Activated naive CD4-positive, alpha-beta T cell treated with Interleukin-2 at 50 U/mL for 16 hours (primary cell): ENCODE results near the gene MMP17.

ENCODE experiments used
- DNase-seq: peaks from one replicate; pipeline ENCODE4 v3.0.0-alpha.2; 2020

MMP17 gene

DNA sequence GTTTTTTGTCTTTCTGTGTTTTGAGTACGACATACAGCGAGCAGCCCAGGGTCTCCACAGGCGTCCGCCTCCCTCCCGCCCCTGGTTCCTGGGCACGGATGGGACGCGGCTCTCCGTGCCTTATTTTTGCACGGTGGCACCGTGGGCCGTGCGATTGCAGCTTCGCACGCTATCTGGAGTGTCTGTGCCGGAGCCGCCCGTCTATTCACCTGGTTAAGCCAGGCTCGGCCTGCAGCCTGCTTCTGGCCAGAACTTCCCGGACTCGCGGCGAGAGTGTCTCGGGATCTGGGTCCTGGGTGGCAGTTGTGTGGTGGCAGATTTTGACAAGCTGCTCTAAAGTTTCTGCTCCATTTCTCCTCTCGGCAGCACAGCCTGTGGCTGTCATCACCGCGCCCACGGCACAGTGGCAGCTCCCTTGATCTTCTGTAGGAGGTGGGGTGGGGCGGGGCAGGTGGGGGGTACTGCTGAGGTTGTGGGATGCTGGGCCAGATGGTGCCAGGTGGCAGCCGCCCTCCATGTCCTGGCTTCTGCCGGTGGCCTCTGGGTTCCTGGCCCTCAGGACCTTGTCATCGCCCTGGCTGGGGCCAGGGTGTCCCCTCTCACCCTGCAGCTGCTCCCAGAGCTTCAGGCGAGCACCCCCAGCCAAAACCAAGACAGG is 2.9 kb downstream of the MMP17 start:
- peak; percentile 43 for DNase-seq

- no peak for DNase-seq
Observed at GRCh38 chr12:131831635-131832041, 3.4 kb downstream of the MMP17 start.

DNA sequence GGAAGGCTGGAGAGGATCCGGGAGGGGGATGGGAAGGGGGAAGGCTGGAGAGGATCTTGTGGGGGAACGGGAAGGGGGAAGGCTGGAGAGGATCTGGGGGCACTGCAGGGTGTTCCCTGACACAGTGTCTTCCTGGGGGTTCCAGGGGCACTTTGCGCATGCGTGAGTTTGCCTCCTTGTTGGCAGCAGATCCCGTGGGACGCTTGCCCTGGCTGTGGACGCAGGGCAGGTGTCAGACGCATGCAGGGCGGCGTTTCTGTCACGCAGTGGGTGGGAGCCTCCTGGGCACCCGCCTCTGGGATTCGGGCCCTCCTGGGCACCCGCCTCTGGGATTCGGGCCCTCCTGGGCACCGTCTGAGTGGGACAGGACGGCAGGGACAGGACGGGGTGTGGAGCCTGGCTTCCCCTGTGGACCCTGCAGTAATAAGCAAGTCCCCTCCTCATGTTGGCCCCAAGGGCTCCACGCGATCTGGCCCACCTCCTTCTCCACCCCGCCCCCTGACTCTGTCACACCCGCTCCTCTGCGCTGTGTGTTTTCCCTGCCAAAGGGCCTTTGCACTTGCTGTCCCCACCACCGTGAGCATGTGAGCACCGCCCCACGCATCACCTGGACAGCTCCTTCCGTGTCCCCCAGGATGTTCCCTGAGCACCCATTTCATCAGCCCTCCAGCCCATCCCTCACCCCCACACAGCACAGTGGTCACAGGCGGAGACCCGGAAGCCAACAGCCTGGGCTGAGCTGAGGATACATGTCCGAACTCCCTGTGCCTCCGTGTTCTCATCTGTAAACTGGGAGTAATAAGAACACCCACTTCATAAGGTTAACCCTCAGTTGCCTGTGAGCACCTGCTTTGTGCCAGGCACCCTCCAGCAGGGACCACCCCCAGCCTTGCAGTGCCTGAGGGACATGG is 4.4 kb downstream of the MMP17 start:
- no peak for DNase-seq

DNA sequence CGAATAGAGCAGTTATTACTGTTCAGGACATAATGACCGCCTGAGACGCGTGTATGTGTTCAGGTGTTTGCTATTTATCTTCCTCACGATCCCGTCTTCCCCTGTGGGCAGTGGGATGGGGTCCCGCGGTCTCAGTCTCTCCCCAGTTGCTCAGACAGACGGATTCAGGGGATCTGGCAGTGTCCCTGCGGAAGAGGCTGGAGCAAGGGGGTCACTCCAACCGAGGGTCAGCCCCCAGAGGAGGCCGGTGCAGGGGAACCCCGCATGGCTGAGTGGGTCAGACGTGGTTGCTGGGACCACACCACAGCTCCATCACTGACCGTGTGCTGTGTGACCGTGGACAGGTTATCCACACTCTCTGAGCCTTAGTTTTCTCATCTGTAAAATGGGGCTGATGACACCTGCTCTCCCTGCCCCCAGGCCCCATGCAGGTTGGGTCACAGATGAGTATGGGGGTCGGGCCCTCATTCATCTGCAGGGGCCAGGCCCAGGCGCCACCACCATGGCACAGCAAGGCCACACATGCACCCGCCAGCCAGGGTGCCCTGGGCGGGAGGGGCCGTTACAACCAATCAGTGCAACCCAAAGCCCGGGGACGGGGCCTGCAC is 5.2 kb downstream of the MMP17 start:
- DNase-seq, result no peak

DNA sequence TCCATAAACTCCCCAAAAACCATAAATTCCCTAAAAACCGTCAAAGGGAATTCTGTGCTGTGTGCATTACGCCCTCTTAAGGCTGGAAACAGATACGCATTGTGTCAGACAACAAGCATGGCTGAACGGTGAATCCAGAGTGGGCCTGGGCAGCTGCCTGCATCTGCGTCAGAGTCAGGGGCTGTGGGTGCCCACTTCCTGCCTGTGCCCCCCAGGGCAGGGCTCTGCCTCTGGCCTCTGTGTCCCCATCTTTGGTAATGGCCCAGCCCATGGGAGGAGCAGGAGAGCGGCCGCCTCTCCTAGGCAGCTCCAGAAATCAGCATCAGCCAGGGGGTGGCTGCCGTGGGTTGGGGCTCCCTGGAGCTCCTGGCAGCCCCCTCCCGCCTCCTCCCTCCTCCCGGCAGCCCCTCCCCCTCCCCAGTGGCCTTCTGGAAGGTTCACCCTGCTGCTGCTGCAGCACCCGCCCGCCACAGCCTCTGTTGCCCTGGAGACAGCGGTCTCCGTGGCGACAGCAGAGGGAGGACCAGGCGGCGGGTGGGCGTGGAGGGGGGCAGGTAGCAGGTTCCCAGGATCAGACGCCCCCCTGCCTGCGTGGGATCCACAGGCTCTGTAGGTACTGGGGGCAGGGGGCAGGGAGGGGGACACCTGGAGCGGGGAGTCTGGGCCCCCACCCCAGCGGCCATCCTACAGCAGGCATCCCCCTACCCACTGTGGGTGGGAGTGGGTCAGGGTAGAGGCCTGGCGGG is 5.9 kb downstream of the MMP17 start:
- no peak for DNase-seq

DNA sequence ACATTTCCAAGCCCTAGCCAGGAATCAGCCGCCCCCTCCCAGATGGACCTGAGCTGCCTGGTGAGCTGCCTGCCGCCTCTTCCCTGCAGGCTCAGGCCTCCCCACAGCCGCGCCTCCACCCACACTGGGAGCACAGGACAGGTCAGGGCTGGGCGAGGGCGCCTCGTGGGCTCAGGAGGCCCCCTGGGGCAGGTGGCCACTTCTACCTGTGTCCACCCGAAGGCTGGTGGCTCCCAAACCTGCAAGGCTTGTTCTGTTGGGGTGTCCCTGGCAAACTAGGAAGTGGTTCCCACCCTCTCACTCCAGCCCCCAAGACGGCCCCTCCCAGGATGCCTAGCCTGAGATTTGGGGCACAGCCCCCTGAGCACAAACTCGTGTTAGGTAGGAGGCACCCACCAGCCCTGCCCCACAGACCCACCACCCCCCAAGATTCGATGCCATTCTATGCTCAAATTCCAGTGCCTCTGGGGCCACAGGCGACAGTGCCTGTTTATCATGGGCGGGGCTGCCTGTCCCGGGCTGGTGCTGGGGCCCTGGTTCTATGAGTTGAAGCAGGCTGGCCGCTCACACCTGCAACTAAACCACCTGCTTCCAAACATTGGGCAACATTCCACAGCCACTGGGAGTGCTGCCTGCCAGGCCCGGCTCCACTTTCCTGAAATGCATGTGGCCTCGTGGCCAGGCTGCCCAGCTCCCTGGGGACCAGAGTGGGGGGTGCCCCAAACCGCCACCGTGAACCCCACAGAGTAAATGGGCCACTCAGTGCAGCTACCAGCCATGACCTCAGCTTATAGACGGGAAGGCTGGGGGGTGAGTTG is 6.8 kb downstream of the MMP17 start:
- no peak for DNase-seq

- DNase-seq, result no peak
Observed at GRCh38 chr12:131835616-131836171, 7.5 kb downstream of the MMP17 start.

GRCh38 chr12:131836193-131836592 is 8.0 kb downstream of the MMP17 start:
- no peak for DNase-seq

DNA sequence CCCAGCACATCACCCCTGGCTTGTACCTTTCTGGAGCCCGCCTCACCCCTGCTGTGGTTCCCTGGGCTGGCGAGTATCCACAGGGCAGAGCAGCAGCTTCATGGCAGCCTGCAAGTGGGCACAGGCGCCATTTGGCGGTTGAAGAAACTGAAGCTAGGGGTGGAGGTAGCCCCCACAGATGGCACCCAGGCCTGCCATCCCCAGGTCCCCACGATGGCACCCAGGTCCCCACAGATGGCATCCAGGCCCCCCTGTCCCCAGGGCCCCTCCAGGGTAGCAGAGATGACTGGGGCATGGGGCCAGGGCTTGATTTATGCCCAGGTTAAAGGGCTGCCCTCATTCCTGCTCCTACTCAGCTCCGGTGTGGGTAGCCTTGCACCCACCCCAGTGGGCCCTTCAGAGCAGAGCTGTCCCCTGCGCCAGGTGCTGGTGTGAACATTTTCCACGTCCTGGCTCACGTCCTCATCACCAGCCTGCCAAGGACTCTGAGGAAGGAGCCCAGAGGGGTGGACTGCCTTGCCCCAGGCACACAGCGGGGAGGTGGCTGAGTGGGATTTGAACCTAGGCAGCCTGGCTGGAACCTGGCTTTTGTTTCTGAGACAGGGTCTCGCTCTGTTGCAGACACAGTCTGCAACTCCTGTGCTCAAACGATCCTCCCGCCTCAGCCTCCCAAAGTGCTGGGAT is 8.7 kb downstream of the MMP17 start:
- DNase-seq, result no peak

- DNase-seq, result no peak
Observed at GRCh38 chr12:131840643-131841416, 12.6 kb downstream of the MMP17 start.

- no peak for DNase-seq
Observed at GRCh38 chr12:131841547-131841946, 13.4 kb downstream of the MMP17 start.

- no peak for DNase-seq
Observed at GRCh38 chr12:131842169-131842568, 14.0 kb downstream of the MMP17 start.

GRCh38 chr12:131843527-131843926 is 15.3 kb downstream of the MMP17 start:
- no peak for DNase-seq

DNA sequence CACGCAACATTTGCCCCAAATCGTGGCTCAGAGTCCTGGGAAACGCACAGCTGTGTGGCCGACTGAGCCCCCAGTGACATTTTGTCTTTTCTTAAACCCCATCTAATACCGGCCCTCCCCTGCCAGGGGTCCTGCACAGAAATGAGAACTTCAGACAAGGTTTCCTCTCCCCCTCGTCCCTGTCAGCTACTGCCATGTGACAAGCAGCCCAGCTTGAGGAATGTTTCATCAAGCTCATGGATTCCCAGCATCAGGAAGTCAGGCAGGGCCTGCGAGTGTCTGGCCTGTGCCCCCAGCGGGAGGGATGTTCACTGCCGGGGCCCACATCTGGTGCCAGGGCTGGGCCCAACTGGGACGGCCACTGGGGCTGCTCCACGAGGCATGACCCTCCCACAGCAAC is 15.9 kb downstream of the MMP17 start:
- DNase-seq, result no peak

DNA sequence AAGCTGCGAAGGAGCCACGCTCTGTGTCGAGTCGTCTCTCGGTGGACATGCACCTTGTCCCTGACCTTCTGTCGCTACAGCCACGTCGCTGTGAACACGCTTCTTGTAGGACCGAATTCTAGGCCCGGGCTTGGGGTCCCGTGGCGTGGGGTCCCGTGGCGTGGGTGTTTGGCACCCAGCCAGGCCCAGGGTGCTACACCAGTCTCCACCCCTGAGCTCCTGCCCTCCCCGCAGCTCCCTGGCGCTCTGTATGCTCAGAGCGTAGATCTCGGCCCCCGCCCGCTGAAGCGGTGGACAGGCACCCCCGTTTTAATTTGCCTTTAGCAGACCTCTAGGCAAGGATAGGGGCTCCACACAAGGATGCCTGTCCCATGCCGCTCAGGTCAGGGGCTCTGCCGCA is 16.5 kb downstream of the MMP17 start:
- no peak for DNase-seq

DNA sequence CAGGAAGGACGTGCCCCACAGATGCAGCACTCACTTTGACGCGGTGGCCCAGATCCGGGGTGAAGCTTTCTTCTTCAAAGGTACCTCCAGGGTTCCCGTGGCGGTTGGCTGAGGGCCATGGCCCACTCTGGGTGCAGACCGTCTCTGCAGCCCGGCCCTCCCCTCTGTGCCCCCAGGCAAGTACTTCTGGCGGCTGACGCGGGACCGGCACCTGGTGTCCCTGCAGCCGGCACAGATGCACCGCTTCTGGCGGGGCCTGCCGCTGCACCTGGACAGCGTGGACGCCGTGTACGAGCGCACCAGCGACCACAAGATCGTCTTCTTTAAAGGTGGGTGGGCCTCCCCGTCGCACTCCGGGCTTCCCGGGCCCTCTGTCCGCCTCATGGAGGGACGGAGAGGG is 16.9 kb downstream of the MMP17 start:
- no peak for DNase-seq

GRCh38 chr12:131847456-131847855 is 19.3 kb downstream of the MMP17 start:
- no peak for DNase-seq

DNA sequence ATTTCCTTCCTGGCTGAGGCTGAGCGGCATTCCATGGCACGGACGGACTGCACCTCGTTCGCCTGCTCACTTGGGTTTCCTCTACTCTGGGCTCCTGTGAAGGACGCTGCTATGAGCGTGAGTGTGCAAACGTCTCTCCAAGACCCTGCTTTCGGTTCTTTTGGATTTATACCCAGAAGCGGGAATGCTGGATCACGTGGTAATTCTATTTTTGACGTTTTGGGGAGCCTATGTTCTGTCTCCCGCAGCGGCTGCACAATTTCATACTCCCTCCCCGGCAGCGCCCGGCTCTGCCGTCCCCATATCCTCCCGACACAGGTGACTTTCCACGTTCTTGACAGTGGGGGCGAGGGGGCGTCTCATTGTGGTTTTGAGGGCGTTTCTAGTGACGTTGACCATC is 20.6 kb downstream of the MMP17 start:
- DNase-seq, result no peak

GRCh38 chr12:131849700-131850553 is 21.7 kb downstream of the MMP17 start:
- no peak for DNase-seq
